Body of pancreas (tissue), 4 donors: ENCODE results near the gene BABAM2.

Source experiments
- POLR2A ChIP-seq, 3 donors: fragments of 450-650 bp; IDR thresholded peaks; one replicate each; pipeline ENCODE4 v1.6.1; 2016; ENCODE audit warnings: antibody characterized with exemption in 3 of 3, mild to moderate bottlenecking in 2 of 3
- TF ChIP-seq, protein P1 (sequence below), 7 experiments: fragments of 450-650 bp in 4 of 7; fragments of 200-600 bp in 3 of 7; sonication (generic) in 3 of 7; IDR thresholded peaks; one replicate each; pipeline ENCODE4 v1.5.1; 2016 to 2019; ENCODE audit warnings: antibody characterized with exemption in 7 of 7

DNA sequence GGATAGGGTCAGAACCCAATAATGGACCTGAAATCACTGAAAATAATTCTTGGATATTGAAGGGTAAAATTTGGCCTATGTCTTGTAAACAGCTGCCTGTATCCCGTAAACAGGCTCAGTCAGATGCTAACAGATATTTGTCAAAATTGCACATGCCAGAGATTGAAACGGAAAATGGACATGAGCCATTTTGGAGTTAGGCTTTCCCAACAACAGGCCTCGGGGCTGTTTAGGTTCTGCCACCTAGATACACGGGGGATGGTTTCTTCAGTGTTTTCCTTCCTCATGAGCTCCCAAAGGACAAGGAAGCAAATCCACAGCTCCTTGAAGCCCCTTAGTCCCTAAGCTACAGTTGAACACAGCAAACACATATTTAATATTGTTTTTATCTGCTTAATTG is 297.9 kb downstream of the BABAM2 start:
- no peak for TF ChIP-seq POLR2A (IDR thresholded peaks at IDR 0.05)
- TF ChIP-seq, protein P1, sequence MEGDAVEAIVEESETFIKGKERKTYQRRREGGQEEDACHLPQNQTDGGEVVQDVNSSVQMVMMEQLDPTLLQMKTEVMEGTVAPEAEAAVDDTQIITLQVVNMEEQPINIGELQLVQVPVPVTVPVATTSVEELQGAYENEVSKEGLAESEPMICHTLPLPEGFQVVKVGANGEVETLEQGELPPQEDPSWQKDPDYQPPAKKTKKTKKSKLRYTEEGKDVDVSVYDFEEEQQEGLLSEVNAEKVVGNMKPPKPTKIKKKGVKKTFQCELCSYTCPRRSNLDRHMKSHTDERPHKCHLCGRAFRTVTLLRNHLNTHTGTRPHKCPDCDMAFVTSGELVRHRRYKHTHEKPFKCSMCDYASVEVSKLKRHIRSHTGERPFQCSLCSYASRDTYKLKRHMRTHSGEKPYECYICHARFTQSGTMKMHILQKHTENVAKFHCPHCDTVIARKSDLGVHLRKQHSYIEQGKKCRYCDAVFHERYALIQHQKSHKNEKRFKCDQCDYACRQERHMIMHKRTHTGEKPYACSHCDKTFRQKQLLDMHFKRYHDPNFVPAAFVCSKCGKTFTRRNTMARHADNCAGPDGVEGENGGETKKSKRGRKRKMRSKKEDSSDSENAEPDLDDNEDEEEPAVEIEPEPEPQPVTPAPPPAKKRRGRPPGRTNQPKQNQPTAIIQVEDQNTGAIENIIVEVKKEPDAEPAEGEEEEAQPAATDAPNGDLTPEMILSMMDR (IDR thresholded peaks at IDR 0.05) = no peak
